Heart left ventricle (tissue), 16 donors: ENCODE measurements around the gene TAF1B. TPM values are rescaled to one million over a fixed set of nuclear protein-coding genes. Genes with fewer than 3 reads are reported as not detected.
"Not testable (repeated sequence)": the region's sequence is repeated elsewhere in the genome, so short reads cannot be mapped to it uniquely, and the experiment has no call there.

ENCODE experiments used
- ATAC-seq, 4 donors: fragments of 200-7000 bp; cut with Tn5 transposase; one replicate each; pipeline ENCODE4 v1.9.1; 2020 to 2022; ENCODE audit warnings: moderate library complexity in 4 of 4, mild to moderate bottlenecking in 3 of 4, moderate number of reproducible peaks in 1 of 4
- DNase-seq, 5 donors: peaks; one replicate each; pipeline ENCODE4 v3.0.0-alpha.2; 2020
- H3K27ac ChIP-seq, 12 donors: fragments of 200-600 bp; sonication (generic) in 4 of 12; one replicate each; pipeline versions ENCODE4 v1.5.0 to v1.8.0; 2016 to 2022; ENCODE audit warnings: mild to moderate bottlenecking in 2 of 12
- H3K27me3 ChIP-seq, 9 donors: fragments of 200-600 bp; sonication (generic) in 2 of 9; one replicate each; pipeline versions ENCODE4 v1.5.1 to v1.8.0; 2016 to 2022; ENCODE audit warnings: mild to moderate bottlenecking in 3 of 9
- H3K36me3 ChIP-seq, 9 donors: fragments of 200-600 bp; sonication (generic) in 2 of 9; one replicate each; pipeline versions ENCODE4 v1.5.0 to v1.8.0; 2018 to 2022; ENCODE audit warnings: mild to moderate bottlenecking in 2 of 9
- H3K4me1 ChIP-seq, 12 donors: fragments of 200-600 bp; sonication (generic) in 4 of 12; one replicate each; pipeline versions ENCODE4 v1.5.0 to v1.8.0; 2016 to 2022; ENCODE audit warnings: mild to moderate bottlenecking in 3 of 12
- H3K4me3 ChIP-seq, 12 donors: fragments of 200-600 bp; sonication (generic) in 4 of 12; one replicate each; pipeline versions ENCODE4 v1.5.0 to v1.8.0; 2017 to 2022; ENCODE audit warnings: mild to moderate bottlenecking in 9 of 12, moderate library complexity in 4 of 12
- H3K9me3 ChIP-seq, 12 donors: fragments of 200-600 bp; sonication (generic) in 4 of 12; one replicate each; pipeline versions ENCODE4 v1.5.0 to v1.8.0; 2016 to 2022; ENCODE audit warnings: mild to moderate bottlenecking in 1 of 12
- CTCF ChIP-seq, 12 donors: fragments of 200-600 bp; sonication (generic) in 4 of 12; IDR thresholded peaks; one replicate each; pipeline versions ENCODE4 v1.5.0 to v1.8.0; 2018 to 2022; ENCODE audit warnings: antibody characterized with exemption in 12 of 12, mild to moderate bottlenecking in 5 of 12
- POLR2A ChIP-seq, 2 donors: fragments of 450-650 bp; IDR thresholded peaks; one replicate each; pipeline ENCODE4 v1.6.1; 2017; ENCODE audit warnings: antibody characterized with exemption in 2 of 2, mild to moderate bottlenecking in 2 of 2, moderate library complexity in 2 of 2
- whole genome bisulfite sequencing, 4 donors: extraction: QIAGEN DNeasy Blood & Tissue Kit in 2 of 4; methylation state at CpG; one replicate each; pipeline versions ENCODE4 v1.1.5 to v1.1.7; 2013 to 2018; 5-methylcytosine and 5-hydroxymethylcytosine counted together
- intact Hi-C, 10 donors: fragments of 100-400 bp; cut with DNase I; formaldehyde crosslinking; loops; one replicate each; pipeline versions ENCODE4 v1.11.1 to v1.14.2; 2022
- polyA plus RNA-seq, 2 donors: library from polyadenylated mRNA; stranded (reverse); fragments of 200-250 nt; gene quantifications; one replicate each; pipeline ENCODE4 v1.2.3, GENCODE V29; 2013
- total RNA-seq, 9 donors: library from RNA; depleted of rRNA in 2 of 9; stranded (reverse); fragments of >200 nt in 2 of 9; fragmentation: NEBNext Ultra II Directional in 3 of 9; extraction: Animal tissue kit (Norgen Biotek cat#: 25700) in 3 of 9; gene quantifications; one replicate each; pipeline versions ENCODE4 v1.1.0 to v1.2.4, GENCODE V29; 2016 to 2023
- donor health status: ischemic (EF 13 %, LVEDD 7.1; RV severe dilation, severe dysfunction).
- donor health status: healthy with polysubstance abuse.
- donor health status: DM: no; HTN: yes; CAD: no.
- donor health status: DM: no; HTN: no; CAD: no.
- donor health status: ischemic (EF 25% LVEDD 6.9; RV normal size, moderate dysfunction).
- donor health status: ischemic (EF 25% LVEDD 5.7; RV mildly dilated, moderate dysfunction).
- donor health status: healthy.
- donor health status: DM: yes; HTN: yes; CAD: no.
- donor health status: ischemic (EF 35%, LVEDD 5.7; RV mildly dilated, moderate dysfunction).
- donor health status: nonischemic (EF 11% LVEDD 7.7; RV severe dilation, severe dysfunction).
- donor health status: DM: yes; HTN: yes; CAD: no.
- donor health status: PGD.
- donor health status: ischemic (EF 29% LVEDD 5.4; RV normal size, mild dysfunction).
- donor health status: nonischemic (EF 23%, LVEDD 6.1; RV moderate dilation, normal function).

The TAF1B gene
- total and polyA plus RNA-seq, 11 donors, result 1.1 to 13.9 (median 4.7) TPM

GRCh38 chr2:9918275-9918674 is 75.0 kb downstream of the TAF1B start:
- H3K27me3 ChIP-seq, result no peaks in the 10 kb centered on the region
- ATAC-seq, result peak; percentile 64 to 91 (median 80)
- peaks cover 0 to 16% (median 2%) of the 10 kb centered on the region in 12 donors for H3K4me1 ChIP-seq
- TF ChIP-seq CTCF (IDR thresholded peaks at IDR 0.05), result no peak
- no peak for TF ChIP-seq POLR2A (IDR thresholded peaks at IDR 0.05)
- no peaks in the 10 kb centered on the region for H3K9me3 ChIP-seq
- intact Hi-C loops, result no loop called here
- no peak overlapping the region for H3K4me3 ChIP-seq
- H3K27ac ChIP-seq, result peak overlapping the region in 5 of 12 donors; percentile 14 to 76 (median 26)
- peaks cover 0 to 66% (median 28%) of the 10 kb centered on the region in 9 donors for H3K36me3 ChIP-seq
- DNase-seq, result peak in 1 of 5 donors; percentile 34
- 7 to 22% (median 18%) methylated on average over 2 of the region's 2 CpGs for WGBS, 4 donors

GRCh38 chr2:9919512-9919911 is 76.2 kb downstream of the TAF1B start:
- TF ChIP-seq POLR2A (IDR thresholded peaks at IDR 0.05) (no peak), CTCF (IDR thresholded peaks at IDR 0.05) (no peak)
- H3K4me3 ChIP-seq, result no peak overlapping the region
- H3K4me1 ChIP-seq, result peaks cover 0 to 16% (median 2%) of the 10 kb centered on the region in 12 donors
- DNase-seq (no peak), ATAC-seq (no peak)
- H3K27me3 ChIP-seq, result no peaks in the 10 kb centered on the region
- WGBS, 4 donors, result 59 to 93% (median 91%) methylated on average over 3 of the region's 3 CpGs
- H3K36me3 ChIP-seq, result peaks cover 0 to 64% (median 22%) of the 10 kb centered on the region in 9 donors
- no peaks in the 10 kb centered on the region for H3K9me3 ChIP-seq
- intact Hi-C loops, result no loop called here
- no peak overlapping the region for H3K27ac ChIP-seq

GRCh38 chr2:9927020-9927419 is 83.7 kb downstream of the TAF1B start:
- H3K27me3 ChIP-seq, H3K27ac ChIP-seq, intact Hi-C loops, H3K9me3 ChIP-seq, H3K4me3 ChIP-seq, DNase-seq, ATAC-seq, H3K4me1 ChIP-seq: not testable (repeated sequence)
- peaks cover 0 to 38% (median 7%) of the 10 kb centered on the region in 9 donors for H3K36me3 ChIP-seq
- 91 to 100% (median 98%) methylated on average over 2 of the region's 2 CpGs for WGBS, 4 donors

- Histone ChIP-seq H3K4me1 (no peaks in the 10 kb centered on the region), H3K9me3 (no peaks in the 10 kb centered on the region), H3K36me3 (peaks cover 0 to 25% (median 15%) of the 10 kb centered on the region in 9 donors), H3K27me3 (no peaks in the 10 kb centered on the region), H3K27ac (no peak overlapping the region), H3K4me3 (no peak overlapping the region)
- intact Hi-C loops, result no loop called here
- DNase-seq (no peak), ATAC-seq (no peak)
- WGBS, 4 donors, result 86 to 93% (median 91%) methylated on average over 4 of the region's 4 CpGs
- TF ChIP-seq CTCF (IDR thresholded peaks at IDR 0.05) (no peak), POLR2A (IDR thresholded peaks at IDR 0.05) (no peak)
These were observed 94.0 kb downstream of the TAF1B start for GRCh38 chr2:9937258-9937657.

GRCh38 chr2:9937968-9938367 is 94.7 kb downstream of the TAF1B start:
- no peaks in the 10 kb centered on the region for H3K9me3 ChIP-seq
- no peak overlapping the region for H3K4me3 ChIP-seq
- no peak overlapping the region for H3K27ac ChIP-seq
- no peak for TF ChIP-seq POLR2A (IDR thresholded peaks at IDR 0.05)
- TF ChIP-seq CTCF (IDR thresholded peaks at IDR 0.05), result no peak
- WGBS, 4 donors, result 71 to 82% (median 75%) methylated on average over 7 to 9 of the region's 9 CpGs
- intact Hi-C loops, result no loop called here
- H3K36me3 ChIP-seq, result peaks cover 0 to 19% (median 12%) of the 10 kb centered on the region in 9 donors
- H3K27me3 ChIP-seq, result no peaks in the 10 kb centered on the region
- no peaks in the 10 kb centered on the region for H3K4me1 ChIP-seq
- no peak for DNase-seq
- peak in 1 of 4 donors; percentile 15 for ATAC-seq
